Endothelial cell of umbilical vein (primary cell): ENCODE measurements around the gene TTLL9. TPM values are rescaled to one million over a fixed set of nuclear protein-coding genes. Genes with fewer than 3 reads are reported as not detected.

Experiments used
- BruUV-seq: library from RNA; stranded (reverse); fragments of 400-500 nt; replicated peaks from 2 replicates; lab custom pipeline; 2021; lab: Mats Ljungman, UMichigan
- CTCF ChIA-PET: fragments of 300-600, 350-600 bp; sonication (Branson Sonifier 250); formaldehyde crosslinking; loops from one replicate; lab custom pipeline; 2021; ENCODE audit warnings: antibody characterized with exemption, inconsistent platforms; lab: Charles Lee
- POLR2A ChIA-PET: fragments of 300-600, 350-600 bp; sonication (Branson Sonifier 250); formaldehyde crosslinking; loops from one replicate; lab custom pipeline; 2021; ENCODE audit warnings: antibody characterized with exemption, inconsistent platforms; lab: Charles Lee
- DNase-seq: peaks from one replicate; pipeline ENCODE4 v3.0.0-alpha.2; 2011; ENCODE audit warnings: low read depth, low spot score
- FAIRE-seq: peaks from 2 replicates; lab custom pipeline; 2011; peaks lifted over from hg19 to GRCh38; lab: Jason Lieb, UNC
- H2AFZ ChIP-seq: 2 replicates; pipeline ENCODE4 v1.6.0; 2012; ENCODE audit warnings: low read depth, low read length, control low read depth, inconsistent platforms
- H3K27ac ChIP-seq: 2 replicates; pipeline ENCODE4 v1.5.1; 2011; ENCODE audit warnings: low read depth, mild to moderate bottlenecking, control low read depth, low read length, moderate library complexity; ENCODE audit not compliant: insufficient read depth
- H3K27me3 ChIP-seq, 2 experiments: 2 replicates each; pipeline versions ENCODE4 v1.6.0 to v1.6.1; 2011; ENCODE audit warnings: low read length in 2 of 2, mixed read lengths in 1 of 2; ENCODE audit not compliant: control insufficient read depth in 2 of 2, insufficient read depth in 2 of 2
- H3K36me3 ChIP-seq, 2 experiments: 2 replicates in 1 of 2; 3 replicates in 1 of 2; pipeline ENCODE4 v1.5.1; 2011; ENCODE audit warnings: low read length in 2 of 2, mild to moderate bottlenecking in 1 of 2, moderate library complexity in 1 of 2; ENCODE audit not compliant: control insufficient read depth in 2 of 2, insufficient read depth in 2 of 2; ENCODE audit errors: extremely low read depth in 1 of 2
- H3K4me1 ChIP-seq: 3 replicates; pipeline ENCODE4 v1.5.1; 2011; ENCODE audit warnings: mild to moderate bottlenecking, low read length; ENCODE audit not compliant: control insufficient read depth, insufficient read depth; ENCODE audit errors: extremely low read depth
- H3K4me2 ChIP-seq: 2 replicates; pipeline ENCODE4 v1.6.1; 2011; ENCODE audit warnings: low read length, control low read depth, mixed read lengths; ENCODE audit not compliant: insufficient read depth
- H3K4me3 ChIP-seq, 3 experiments: fragments of 200-600 bp in 1 of 3; sonication (generic), shearing (Covaris generic) in 1 of 3; replicated peaks in 1 of 3; 2 replicates each; pipeline ENCODE4 v1.5.1; 2011 to 2016; ENCODE audit warnings: control low read depth in 3 of 3, low read length in 3 of 3, mild to moderate bottlenecking in 2 of 3, inconsistent platforms in 1 of 3, low read depth in 1 of 3, moderate library complexity in 1 of 3; ENCODE audit not compliant: insufficient read depth in 1 of 3
- H3K79me2 ChIP-seq: 2 replicates; pipeline ENCODE4 v1.6.0; 2012; ENCODE audit warnings: low read length, inconsistent platforms; ENCODE audit not compliant: control insufficient read depth, insufficient read depth
- H3K9ac ChIP-seq: replicated peaks from 2 replicates; pipeline ENCODE3; 2011; ENCODE audit warnings: low read length, control low read depth; ENCODE audit not compliant: insufficient read depth; ENCODE audit errors: extremely low read depth
- H3K9me1 ChIP-seq: replicated peaks from 3 replicates; pipeline ENCODE4 v1.6.0; 2011; ENCODE audit warnings: mild to moderate bottlenecking, low read length; ENCODE audit not compliant: control insufficient read depth, insufficient read depth; ENCODE audit errors: extremely low read depth
- H3K9me3 ChIP-seq: replicated peaks from 2 replicates; pipeline ENCODE4 v1.5.1; 2012; ENCODE audit warnings: low read length, inconsistent platforms; ENCODE audit not compliant: control insufficient read depth, insufficient read depth
- H4K20me1 ChIP-seq: replicated peaks from 2 replicates; pipeline ENCODE3; 2011; ENCODE audit warnings: mild to moderate bottlenecking, low read length; ENCODE audit not compliant: control insufficient read depth, insufficient read depth; ENCODE audit errors: extremely low read depth
- EZH2 ChIP-seq: IDR thresholded peaks from 2 replicates; pipeline ENCODE4 v1.6.1; 2012; ENCODE audit warnings: borderline replicate concordance, low read depth, mild to moderate bottlenecking, moderate library complexity, low read length, inconsistent platforms; ENCODE audit not compliant: severe bottlenecking
- FOS ChIP-seq: IDR thresholded peaks from 2 replicates; pipeline ENCODE4 v1.6.1; 2011; ENCODE audit warnings: mild to moderate bottlenecking, low read length, moderate library complexity, borderline replicate concordance; ENCODE audit not compliant: insufficient read depth
- GATA2 ChIP-seq: IDR thresholded peaks from 2 replicates; pipeline ENCODE4 v1.7.0; 2011; ENCODE audit warnings: low read depth, mild to moderate bottlenecking, moderate library complexity, mixed read lengths, low read length; ENCODE audit not compliant: insufficient read length, insufficient read depth
- JUN ChIP-seq: IDR thresholded peaks from 2 replicates; pipeline ENCODE4 v1.6.1; 2011; ENCODE audit warnings: borderline replicate concordance, low read depth; ENCODE audit not compliant: insufficient read length, insufficient read depth
- MAX ChIP-seq: IDR thresholded peaks from 2 replicates; pipeline ENCODE4 v1.6.1; 2011; ENCODE audit not compliant: insufficient read depth, insufficient read length
- MYC ChIP-seq: IDR thresholded peaks from one replicate; pipeline ENCODE4 v1.6.1; 2011; ENCODE audit warnings: mild to moderate bottlenecking, low read depth, low read length
- POLR2A ChIP-seq: IDR thresholded peaks from 2 replicates; pipeline ENCODE4 v1.6.1; 2012; ENCODE audit warnings: low read depth, mild to moderate bottlenecking, control low read depth, low read length
- POLR2AphosphoS5 ChIP-seq: IDR thresholded peaks from 2 replicates; pipeline ENCODE4 v1.6.1; 2012; ENCODE audit warnings: low read depth, mild to moderate bottlenecking, control low read depth, low read length, moderate library complexity; ENCODE audit not compliant: insufficient read depth
- dilution Hi-C: fragments of 300-500 bp; cut with MboI; formaldehyde crosslinking; loops from one replicate; pipeline ENCODE4 v1.15.0; 2019; ENCODE audit warnings: low sequenced_read_pairs; ENCODE audit not compliant: extremely low pct_ligation_motif_present
- intact Hi-C: fragments of 100-400 bp; cut with micrococcal nuclease; formaldehyde crosslinking; loops from one replicate; pipeline ENCODE4 v1.10.0; 2022
- polyA plus RNA-seq, 4 experiments: library from polyadenylated mRNA; depleted of rRNA in 3 of 4; stranded (reverse) in 3 of 4; unstranded in 1 of 4; fragments of >200 nt; gene quantifications; 2 replicates each; pipeline versions ENCODE4 v1.2.1 to v1.2.3, GENCODE V29; 2011 to 2012; ENCODE audit warnings: missing spikeins in 1 of 4
- total RNA-seq: library from RNA; stranded (reverse); gene quantifications from 2 replicates; pipeline ENCODE4 v1.2.3, GENCODE V29; 2021
- TF ChIP-seq, protein P1 (sequence below), 2 donors: IDR thresholded peaks; 1 replicate in 1 of 2; 2 replicates in 1 of 2; pipeline ENCODE4 v1.5.1; 2011; ENCODE audit warnings: low read length in 2 of 2, mild to moderate bottlenecking in 2 of 2, moderate library complexity in 2 of 2, control low read depth in 1 of 2, inconsistent platforms in 1 of 2, low read depth in 1 of 2; ENCODE audit not compliant: insufficient read depth in 1 of 2; ENCODE audit errors: extremely low read depth in 1 of 2

TTLL9 gene
- total and polyA plus RNA-seq, 2 donors (not counting 3 experiments of a cell fraction or from before 2014, with no cell fraction given): 0.03 TPM; not detected in 1

DNA sequence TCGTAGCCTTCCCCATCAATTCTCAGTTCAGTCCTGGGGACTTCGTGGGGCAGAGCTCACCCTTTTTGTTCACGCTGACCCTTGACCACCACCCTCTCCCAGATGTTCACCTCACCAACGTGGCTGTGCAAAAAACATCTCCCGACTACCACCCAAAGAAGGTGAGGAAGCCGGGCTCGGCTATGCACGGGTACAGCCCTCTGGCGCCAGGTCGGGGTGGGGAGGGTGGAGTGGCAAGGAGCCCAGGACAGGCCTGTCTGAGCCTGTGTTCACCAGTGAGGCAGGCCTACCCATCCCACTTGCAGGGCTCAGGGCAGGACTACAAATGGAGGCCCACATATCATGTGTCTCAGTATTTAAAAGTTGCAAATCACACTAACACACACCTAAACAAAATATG is 63.3 kb downstream of the TTLL9 start:
- dilution Hi-C loops (no loop called here), intact Hi-C loops (no loop called here)
- Histone ChIP-seq H2AFZ (no peak overlapping the region), H3K36me3 (no peaks in the 10 kb centered on the region), H4K20me1 (no peaks in the 10 kb centered on the region), H3K27me3 (peaks cover 3 to 6% of the 10 kb centered on the region in 2 experiments), H3K9ac (no peak overlapping the region), H3K9me1 (no peaks in the 10 kb centered on the region), H3K4me2 (no peak overlapping the region), H3K9me3 (no peaks in the 10 kb centered on the region), H3K4me1 (no peaks in the 10 kb centered on the region), H3K4me3 (no peak overlapping the region), H3K27ac (no peak overlapping the region), H3K79me2 (no peaks in the 10 kb centered on the region)
- ChIA-PET POLR2A (no interaction called here), CTCF (interaction anchor here (1.3 kb wide), 1 partner anchor 18 kb away, joined by 6 read pairs; the partner anchor contains the start of gene PDRG1)
- TF ChIP-seq, protein P1, sequence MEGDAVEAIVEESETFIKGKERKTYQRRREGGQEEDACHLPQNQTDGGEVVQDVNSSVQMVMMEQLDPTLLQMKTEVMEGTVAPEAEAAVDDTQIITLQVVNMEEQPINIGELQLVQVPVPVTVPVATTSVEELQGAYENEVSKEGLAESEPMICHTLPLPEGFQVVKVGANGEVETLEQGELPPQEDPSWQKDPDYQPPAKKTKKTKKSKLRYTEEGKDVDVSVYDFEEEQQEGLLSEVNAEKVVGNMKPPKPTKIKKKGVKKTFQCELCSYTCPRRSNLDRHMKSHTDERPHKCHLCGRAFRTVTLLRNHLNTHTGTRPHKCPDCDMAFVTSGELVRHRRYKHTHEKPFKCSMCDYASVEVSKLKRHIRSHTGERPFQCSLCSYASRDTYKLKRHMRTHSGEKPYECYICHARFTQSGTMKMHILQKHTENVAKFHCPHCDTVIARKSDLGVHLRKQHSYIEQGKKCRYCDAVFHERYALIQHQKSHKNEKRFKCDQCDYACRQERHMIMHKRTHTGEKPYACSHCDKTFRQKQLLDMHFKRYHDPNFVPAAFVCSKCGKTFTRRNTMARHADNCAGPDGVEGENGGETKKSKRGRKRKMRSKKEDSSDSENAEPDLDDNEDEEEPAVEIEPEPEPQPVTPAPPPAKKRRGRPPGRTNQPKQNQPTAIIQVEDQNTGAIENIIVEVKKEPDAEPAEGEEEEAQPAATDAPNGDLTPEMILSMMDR (IDR thresholded peaks at IDR 0.05; ENCODE audit: extremely low read depth in 1 of 2, insufficient read depth in 1 of 2, low read depth in 1 of 2, low read length in 2 of 2): no peak
- TF ChIP-seq POLR2A (no peak), FOS (no peak)
- FAIRE-seq: no peak
- DNase-seq: no peak
- BruUV-seq: no TSS peak

- DNase-seq (no peak), FAIRE-seq (no peak)
- Histone ChIP-seq H3K4me2 (no peak overlapping the region), H3K36me3 (no peaks in the 10 kb centered on the region), H3K4me1 (no peaks in the 10 kb centered on the region), H3K79me2 (no peaks in the 10 kb centered on the region), H3K4me3 (no peak overlapping the region), H3K9ac (no peak overlapping the region), H4K20me1 (no peaks in the 10 kb centered on the region), H3K27ac (no peak overlapping the region), H3K9me3 (no peaks in the 10 kb centered on the region), H3K27me3 (peaks cover 0 to 4% of the 10 kb centered on the region in 2 experiments), H2AFZ (no peak overlapping the region), H3K9me1 (no peaks in the 10 kb centered on the region)
- BruUV-seq: no TSS peak
- intact Hi-C loops: no loop called here
- ChIA-PET CTCF (interaction anchor here (0.6 to 0.9 kb wide), 2 partner anchors 97 to 325 kb away, joined by 3 read pairs; no protein-coding TSS in a partner anchor), POLR2A (no interaction called here)
- dilution Hi-C loops: no loop called here
- TF ChIP-seq, protein P1 (IDR thresholded peaks at IDR 0.05; ENCODE audit: extremely low read depth in 1 of 2, insufficient read depth in 1 of 2, low read depth in 1 of 2, low read length in 2 of 2): no peak
- TF ChIP-seq EZH2: no peak
- TF ChIP-seq GATA2: no peak
- no peak for TF ChIP-seq MYC
- no peak for TF ChIP-seq POLR2AphosphoS5
- TF ChIP-seq FOS: no peak
- no peak for TF ChIP-seq POLR2A
- no peak for TF ChIP-seq JUN
- no peak for TF ChIP-seq MAX
Observed at GRCh38 chr20:31934491-31934890, 64.1 kb downstream of the TTLL9 start.
